D341Med (cell line): Measurements from ENCODE around the gene ADISSP.
A peak's percentile ranks its signal among the peaks of the same experiment; 100 is the strongest.

ENCODE experiments used
- DNase-seq: peaks from one replicate; pipeline ENCODE4 v3.0.0; 2012; ENCODE audit warnings: low spot score

Gene ADISSP

GRCh38 chr20:3714092-3714491 lies 53.5 kb downstream of the ADISSP start:
- DNase-seq, result no peak

DNA sequence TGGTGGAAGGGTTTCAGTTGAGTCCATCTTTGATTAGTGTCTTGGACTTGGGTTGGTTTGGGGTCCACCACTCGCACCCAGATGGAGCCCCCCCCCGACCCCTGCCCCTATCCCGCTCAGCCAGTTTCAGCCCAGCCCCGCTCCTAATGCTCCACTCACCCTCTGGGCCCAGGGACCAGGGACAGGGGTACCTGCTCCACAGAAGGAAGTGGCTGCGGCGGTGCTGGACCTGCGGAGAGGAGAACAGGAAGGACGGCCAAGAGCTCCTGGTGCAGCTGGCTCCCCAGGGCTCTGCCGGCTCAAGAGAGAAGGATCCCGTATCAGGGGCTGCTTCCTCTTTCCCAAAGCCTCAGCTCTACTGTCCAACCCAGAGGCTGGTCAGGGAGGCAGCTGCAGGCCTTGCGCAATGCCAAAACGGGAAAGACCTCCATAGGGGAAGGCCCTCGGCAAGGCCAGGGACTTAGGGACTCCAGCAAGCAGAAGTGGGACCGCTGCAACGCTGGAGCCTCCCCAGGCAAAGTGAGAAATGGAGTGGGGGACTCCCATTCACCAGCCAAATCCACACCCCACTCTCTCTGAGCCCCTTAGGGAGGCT lies 55.2 kb downstream of the ADISSP start, which contains the start of gene SIGLEC1:
SIGLEC1 (minus strand) TSS at position 322 of the 595 bp plus-strand sequence. CDS start 5,472 bp downstream, outside the sequence.
- no peak for DNase-seq

DNA sequence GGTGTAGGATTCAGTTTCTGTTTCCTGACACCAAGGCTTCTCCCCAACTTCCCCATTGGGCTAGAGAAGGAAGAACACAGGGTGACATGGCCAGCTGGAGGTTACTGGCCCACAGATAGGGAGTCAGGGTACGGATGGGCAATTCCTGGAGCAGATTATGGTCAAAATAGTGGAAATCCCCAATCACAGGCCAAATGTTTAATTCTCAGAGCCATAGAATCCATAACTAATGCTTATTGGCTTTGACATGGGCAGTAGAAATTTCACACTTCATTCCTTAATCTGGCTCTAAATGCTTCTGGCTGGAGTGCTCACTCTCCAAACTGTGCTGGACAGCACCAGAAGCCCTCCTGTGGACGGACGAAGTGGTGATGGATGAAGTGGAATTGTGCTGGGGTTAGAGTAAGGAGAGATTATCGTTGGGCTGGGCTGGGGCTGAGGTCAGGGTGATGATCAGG lies 56.0 kb downstream of the ADISSP start:
- DNase-seq, result no peak

GRCh38 chr20:3710703-3711483 lies 56.7 kb downstream of the ADISSP start:
- DNase-seq, result peak; percentile 92

DNA sequence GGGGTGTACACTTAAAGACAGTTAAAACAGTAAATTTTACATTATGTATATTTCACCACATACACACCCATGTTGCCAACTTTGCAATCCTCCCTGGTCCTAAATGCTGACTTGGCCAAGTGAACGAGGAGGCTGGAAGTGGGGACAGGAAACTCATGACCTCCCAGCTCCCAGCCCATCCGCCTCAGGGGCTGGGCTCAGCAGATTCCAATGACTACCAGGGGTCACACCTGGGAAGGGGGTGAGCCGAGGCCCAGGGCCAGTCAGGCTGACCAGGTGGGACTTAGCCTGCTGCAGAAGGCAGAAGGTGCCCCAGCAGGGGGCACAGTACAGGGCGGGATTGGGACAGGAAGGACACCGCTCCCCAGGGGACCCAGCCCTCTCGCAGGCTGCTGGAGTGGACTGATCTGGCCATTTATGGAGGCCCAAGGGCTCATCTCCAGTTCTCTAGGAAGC lies 57.5 kb downstream of the ADISSP start:
- no peak for DNase-seq

DNA sequence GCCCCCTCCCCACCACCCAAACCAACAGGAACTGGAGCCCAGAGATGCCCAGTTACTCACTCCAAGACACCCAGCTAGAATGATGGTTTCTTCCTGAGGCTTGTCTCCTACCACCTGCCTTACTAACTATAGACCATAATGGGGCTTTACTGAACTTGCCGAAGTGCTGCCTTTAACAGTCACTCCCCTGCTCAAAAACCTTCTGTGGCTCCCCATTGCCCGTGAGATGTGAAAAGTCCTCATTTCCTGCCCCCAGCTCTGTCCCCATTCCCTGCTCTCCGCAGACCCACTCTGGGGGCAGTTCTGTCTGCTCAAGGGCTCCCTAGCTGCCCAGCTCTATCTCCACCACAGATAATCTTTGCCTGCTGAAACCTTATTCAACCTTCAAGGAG lies 60.0 kb downstream of the ADISSP start:
- DNase-seq, result no peak

- no peak for DNase-seq
Measured at GRCh38 chr20:3706774-3707507, 60.6 kb downstream of the ADISSP start.

DNA sequence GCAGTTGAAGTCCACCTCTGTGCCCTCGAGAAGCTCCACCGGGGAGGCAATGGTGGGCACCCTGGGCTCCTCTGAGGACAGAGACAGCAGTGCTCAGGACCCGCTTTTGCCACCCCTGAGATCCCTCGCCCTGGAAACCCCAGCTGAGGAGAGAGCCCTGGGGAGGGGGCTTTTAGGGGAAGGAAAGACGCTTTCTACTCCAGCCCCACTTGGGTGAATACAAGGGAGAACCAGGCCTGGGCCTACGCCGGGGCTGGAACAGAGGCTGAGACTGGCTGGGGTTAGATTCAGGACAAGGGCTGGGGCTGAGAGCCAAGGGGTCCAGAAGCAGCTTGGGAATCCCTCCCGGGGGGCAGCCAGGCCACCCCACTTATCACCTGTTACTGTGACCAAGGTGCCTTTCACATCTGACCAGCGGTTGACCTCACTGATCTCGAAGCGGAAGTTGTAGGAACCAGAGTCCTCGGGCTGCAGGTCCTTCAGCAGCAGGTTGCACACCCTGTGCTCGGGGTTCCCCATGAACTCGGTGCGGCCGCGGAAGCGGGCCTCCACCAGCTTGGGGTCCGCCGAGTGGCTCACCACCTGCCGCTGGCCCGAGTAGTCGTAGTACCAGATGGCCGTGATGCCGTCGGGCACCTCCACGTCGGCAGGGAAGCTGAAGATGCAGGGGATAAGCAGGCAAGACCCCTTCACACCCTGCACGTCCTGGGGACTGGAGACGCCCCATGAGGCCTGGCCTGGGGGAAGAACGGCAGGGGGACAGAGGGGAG lies 61.4 kb downstream of the ADISSP start:
- DNase-seq, result no peak

- DNase-seq, result no peak
Measured at GRCh38 chr20:3705491-3705969, 62.0 kb downstream of the ADISSP start.

- DNase-seq, result no peak
Measured at GRCh38 chr20:3704087-3704486, 63.5 kb downstream of the ADISSP start.
